ENCODE results near the gene ESRP2.

Gene ESRP2

DNA sequence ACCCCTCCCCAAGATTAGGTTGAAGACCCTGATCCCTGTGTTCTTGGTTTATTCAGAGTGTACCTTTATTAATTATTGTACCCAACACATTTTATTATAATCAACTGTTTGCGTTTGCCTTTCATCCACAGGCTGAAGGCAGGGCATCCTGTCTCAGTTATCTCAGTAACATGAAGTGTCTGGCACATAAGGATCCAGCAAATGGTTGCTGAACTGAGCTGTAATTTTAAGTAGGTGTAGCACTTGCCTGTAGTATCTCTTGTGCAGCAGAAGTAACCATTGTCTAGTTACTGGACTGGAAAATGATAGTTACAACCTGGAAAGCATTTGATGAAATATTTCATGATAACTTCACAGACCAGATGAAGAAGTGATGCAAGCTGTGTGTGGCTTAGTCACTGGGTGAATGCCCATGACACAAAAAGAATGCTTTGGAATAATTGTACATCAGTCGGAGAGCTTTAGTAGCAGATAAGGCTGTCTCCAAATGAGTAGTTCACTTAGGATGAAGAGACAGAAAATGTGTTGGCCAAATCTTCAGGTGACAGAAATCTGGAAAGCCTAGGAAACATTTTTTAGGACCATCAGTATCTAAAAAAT lies 56.6 kb downstream of the ESRP2 start:
- Histone ChIP-seq H3K27me3 (no peaks in the 10 kb centered on the region), H3K4me2 (no peak overlapping the region), H4K20me1 (no peaks in the 10 kb centered on the region; the same call in 1 of the 2 replicates), H3K9ac (no peak overlapping the region), H3K4me1 (no peaks in the 10 kb centered on the region), H3K4me3 (no peak overlapping the region), H3K9me3 (no peaks in the 10 kb centered on the region), H3K36me3 (peaks cover 86% of the 10 kb centered on the region), H3K27ac (no peak overlapping the region)
- TF ChIP-seq Cebpa-rat (IDR thresholded peaks at IDR 0.05): no peak

Data from BLaER1 (cell line).